GM21515 (cell line): ENCODE measurements around the gene XRCC5.
A peak's percentile ranks its signal among the peaks of the same experiment; 100 is the strongest.

ENCODE experiments used
- ATAC-seq: cut with Tn5 transposase; IDR thresholded peaks from one replicate; pipeline ENCODE4 v1.9.1; 2021; ENCODE audit not compliant: unreplicated experiment

XRCC5 gene

DNA sequence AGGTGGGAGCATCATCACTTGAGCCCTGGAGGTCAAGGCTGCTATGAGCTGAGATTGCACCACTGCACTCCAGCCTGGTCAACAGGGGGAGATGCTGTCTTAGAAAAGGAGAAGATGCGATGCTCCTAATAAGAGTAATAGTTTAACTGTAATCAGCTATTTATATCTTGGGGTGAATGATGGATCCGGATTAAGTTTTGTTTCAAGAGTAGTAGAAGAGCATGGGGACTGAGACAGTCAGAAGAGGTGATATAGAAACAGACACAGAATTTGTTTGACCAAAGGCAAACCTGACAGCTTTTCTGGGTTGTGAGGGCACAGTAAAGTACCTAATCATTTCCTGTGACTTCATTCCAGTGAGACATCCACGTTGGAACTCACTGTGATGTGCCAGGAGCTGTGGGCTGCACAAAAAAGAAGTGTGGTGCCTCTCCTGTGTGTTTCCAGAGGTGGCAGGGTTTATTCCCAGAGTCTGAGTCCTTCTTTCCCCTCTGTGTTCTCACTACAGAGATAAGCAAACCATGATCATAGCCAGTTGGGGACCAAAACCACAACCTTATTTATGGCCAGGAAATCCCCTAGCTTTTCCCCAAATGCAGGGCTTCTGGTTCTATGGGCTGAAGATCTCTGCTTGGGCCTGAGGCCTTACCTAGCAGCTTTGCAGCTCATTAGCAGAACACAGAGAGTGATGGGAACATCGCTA lies 113.7 kb downstream of the XRCC5 start:
- ATAC-seq = peak; percentile 57

DNA sequence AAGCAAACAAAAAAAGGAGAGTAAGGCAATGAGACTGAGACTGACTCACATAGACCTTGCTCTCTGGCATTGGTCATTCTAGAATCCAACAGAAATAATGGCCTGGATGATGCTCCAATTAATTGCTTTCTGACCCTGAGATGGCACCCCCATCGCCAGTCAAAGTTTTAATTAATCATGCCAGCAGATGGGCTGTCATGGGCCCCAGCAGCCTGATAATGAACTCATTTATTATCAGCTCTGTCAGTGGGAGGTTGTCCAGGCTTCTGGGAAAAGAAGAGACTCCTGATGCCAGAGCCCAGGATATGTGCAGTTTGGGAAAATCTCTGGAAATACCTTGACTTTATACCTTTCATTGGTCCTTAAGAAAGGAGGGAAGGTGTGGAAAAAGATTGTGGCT lies 115.2 kb downstream of the XRCC5 start:
- ATAC-seq = no peak

DNA sequence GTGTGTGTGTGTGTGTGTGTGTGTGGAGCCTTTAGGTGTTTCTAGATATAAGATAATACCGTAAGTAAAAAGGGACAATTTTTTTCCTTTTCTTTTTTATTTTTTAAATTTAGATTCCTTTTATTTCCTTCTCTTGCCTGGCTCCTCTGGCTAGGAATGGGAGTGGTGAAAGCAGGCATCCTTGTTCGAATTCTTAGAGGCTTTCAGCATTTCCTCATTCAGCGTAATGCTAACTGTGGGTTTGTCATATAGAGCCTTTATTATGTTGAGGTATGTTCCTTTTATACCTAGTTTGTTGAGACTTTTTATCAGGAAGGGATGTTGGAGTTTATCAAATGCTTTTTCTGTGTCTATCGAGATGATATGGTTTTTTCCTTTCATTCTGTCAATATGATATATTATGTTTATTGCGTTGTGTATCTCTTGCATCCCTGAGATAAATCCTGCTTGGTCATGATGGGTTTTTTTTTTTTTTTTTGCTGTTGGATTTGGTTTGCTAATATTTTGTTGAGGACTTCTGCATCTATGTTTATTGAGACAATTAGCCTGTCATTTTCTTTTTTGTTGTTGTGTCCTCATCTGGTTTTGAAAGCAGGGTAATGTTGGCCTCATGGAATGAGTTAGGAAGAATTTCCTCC lies 120.2 kb downstream of the XRCC5 start:
- no peak for ATAC-seq

DNA sequence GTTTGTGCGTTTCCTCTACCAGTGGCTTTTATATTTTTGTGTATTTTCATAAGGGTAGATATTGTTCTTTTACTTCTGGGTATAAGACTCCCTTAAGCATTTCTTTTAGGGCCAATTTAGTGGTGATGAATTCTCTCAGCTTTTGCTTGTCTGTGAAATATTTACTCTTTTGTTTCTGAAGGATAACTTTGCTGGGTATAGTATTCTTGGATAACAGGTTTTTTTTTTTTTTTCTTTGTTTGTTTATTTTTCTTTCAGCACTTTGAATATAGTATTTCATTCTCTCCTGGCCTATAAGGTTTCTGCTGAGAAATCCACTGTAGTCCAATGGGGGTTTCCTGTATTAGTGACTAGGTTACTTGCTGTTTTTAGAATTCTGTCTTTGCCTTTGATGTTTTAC lies 122.7 kb downstream of the XRCC5 start:
- ATAC-seq = no peak

DNA sequence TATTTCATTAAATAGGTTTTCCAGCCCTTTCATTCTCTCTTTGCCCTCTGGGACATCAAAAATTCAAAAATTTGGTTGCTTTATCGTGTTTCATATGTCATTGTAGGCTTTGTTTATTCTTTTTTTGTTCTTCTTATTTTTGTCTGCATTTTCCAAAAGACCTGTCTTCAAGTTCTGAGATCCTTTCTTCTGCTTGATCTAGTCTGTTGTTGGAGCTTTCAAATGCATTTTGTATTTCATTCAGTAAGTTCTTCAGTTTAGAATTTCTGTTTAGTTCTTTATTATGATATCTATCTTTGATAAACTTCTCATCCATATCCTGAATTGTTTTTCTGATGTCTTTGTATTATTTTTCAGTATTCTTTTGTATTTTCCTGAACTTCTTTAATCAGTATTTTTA lies 123.6 kb downstream of the XRCC5 start:
- ATAC-seq = no peak

DNA sequence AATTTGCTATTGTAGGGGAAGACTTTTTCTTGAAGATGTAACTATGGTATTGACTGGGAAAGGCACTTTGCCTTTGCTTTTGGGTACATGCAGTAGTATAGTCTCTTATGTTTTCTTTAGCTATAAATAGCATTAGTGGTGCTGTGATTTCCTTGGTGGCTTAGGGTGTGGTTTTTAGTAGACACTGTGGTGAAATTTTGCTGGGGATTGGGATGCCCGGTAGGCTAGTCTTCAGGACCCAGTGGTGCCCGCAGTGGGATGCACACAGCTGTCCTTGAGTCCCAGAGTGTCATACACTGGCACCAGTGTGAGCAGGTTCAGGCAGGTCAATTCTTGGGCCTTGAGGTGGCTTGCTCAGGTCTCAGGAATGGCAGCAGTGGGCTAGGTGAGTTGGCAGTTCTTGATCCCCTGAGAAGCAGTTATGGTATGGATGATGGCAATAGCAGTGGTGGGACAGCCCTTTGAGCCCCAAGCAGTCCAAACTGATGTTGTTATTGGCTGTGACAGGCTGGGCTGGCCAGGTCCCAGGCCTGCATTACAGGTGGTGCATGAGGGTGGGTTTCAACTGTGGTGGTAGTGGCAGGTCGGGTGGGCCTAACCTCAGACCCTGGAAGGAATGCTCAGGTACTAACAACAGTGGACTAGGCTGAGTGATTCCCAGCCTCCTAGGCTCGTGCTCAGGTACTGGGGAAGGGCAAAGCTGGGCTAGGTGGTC lies 124.3 kb downstream of the XRCC5 start:
- no peak for ATAC-seq

DNA sequence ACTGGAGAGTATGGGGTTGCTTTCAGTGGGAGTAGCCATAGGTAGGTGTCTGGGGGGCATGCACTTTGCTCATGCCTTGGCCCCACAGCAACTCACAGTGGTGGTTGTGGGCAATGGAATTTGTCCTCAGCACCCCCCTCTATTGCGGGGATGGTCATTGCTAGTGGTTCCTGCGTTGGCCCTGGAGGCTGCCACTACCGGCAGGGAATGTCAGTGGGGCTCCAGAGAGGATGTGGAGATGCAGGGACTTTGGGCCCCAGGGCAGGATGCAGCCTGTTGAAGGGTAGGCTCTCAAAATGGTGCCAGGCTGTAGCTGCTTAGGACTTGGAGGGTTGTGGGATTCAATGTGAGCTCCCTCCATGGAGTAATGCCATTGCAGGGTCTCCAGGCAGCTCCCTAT lies 125.0 kb downstream of the XRCC5 start:
- no peak for ATAC-seq

DNA sequence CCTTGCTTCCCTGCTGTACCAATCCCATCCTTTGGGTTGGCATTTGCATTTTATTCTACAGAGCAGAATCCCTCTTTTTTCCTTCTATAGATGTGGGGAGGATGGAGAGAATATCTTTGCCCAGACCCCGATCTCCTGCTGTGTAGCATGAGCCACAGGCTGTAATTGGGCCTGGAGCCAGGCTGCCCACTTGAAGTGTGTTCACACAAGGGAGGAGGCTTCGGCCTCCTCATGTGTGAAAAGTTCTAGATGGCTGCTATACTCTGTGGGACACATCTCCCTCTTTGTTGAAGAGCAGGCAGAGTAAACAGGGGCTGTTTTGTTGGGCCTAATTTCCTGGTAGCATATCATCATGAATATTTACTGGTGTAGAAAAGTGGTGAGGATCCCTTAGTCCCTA lies 126.3 kb downstream of the XRCC5 start:
- ATAC-seq = no peak

DNA sequence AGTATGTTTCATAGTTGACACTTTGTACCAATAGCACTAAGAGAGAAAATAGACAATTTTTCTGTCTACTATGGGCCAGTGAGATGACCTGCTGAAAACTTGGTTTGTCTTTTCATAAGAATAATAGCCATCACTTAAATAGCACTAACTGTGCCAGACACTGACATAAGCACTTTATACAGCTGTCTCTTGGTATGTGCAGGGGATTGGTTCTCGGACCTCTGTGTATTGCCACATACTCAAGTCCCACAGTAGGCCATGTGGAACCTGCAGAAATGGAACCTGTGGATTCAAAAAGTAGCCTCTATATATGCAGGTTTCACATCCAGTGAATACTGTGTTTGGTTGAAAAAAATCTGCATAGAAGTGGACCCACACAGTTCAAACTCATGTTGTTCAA lies 126.7 kb downstream of the XRCC5 start:
- no peak for ATAC-seq

DNA sequence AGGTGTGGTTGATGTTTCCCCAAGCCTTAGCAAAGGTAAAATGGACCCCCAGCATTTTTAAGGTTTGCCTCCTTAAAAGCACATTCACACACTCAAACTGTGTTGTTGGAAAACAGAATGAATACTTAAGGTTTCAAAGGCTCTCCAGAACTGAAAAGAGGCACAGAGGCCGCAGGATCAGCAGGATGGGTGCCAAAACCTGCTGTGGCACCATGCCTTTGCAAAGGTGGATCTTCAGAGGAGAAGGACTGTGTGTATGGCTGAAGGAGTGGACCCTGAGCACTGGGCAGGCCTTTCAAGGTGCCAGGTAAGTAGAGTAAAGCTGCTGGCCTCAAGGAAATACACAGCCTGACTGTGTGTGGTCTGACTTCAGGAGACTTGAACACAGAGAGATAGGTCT lies 127.3 kb downstream of the XRCC5 start:
- ATAC-seq = no peak

DNA sequence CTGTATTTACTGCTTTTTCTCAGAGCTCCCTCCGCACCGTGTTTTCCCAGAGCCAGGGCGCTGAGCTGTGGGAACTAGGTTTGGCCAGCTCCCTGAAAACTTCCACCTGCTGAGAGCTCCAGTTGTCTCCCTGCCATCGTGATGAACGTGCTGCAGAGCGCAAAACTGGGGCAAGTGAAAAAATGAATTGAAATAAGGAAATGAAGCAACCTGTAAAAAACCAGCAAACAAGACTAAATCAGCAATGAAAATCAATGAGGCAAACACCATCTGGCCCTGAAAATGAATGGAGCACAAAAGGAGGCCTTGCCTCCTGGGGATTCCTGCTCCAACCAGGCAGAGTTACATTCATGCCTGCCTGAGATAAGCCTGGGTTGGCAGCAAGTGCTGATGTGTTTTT lies 133.2 kb downstream of the XRCC5 start:
- no peak for ATAC-seq

DNA sequence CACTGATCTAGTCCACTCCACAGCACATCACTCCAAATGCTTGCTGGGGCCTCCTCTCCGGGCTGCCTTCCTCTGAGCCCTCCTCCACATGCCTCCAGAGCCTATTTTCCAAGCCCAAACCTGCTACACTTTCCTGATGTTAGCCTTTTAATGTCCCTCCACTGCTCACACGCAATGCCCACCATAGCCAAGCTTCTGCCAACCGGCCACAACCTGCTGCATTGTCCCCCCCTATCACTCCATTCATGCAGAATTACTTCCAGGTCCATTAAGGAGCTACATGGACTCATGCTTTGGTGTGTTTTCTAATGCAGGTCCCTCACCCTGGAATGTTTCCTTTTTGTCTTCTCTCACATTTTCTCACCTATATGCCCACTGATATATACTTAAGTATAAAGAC lies 133.9 kb downstream of the XRCC5 start:
- no peak for ATAC-seq

DNA sequence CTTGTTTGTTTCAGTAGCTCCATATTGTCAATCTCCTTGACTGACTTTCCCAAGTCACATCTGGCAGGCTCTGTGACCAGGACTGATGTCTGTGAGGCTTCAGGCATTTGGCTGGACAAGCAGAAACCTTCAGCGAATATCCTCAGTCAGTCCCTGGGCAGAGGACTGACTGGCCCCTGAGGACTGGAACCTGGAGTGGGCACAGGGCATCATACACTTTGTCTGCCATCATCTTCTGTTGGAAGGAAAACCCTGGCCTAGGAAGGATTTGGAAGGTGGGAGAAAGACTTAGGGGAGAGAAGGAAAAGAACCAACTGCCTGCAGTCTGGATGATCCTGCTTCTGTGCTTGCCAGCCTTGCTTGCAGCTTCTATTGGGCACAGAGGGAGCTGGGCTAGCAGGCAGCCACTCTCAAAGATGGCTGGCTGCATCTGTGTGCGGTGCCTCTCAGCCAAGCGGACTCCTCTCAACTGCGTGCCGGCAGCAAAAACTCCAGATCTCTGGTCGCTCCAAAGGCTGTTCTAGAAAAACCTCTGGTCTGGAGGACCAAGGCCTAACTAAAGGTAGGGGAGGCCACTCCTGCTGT lies 136.3 kb downstream of the XRCC5 start:
- no peak for ATAC-seq

DNA sequence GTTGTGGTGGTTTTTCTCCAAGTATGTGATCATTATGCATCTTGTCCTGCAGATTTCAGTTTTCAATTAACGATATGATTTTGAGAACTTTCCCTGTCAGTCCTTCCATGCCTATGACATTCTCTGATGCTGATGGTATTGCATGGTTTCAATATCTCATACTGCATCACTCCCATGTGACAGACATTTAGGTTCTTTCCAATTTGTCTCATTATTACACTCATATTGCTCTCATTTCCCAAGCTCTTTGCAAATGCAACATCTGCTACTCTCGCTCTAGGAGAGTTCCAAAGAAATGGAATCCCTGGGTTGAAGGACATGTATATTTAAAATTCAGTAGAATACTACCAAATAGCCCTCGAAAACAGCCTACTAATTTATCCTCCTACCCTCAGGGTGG lies 137.6 kb downstream of the XRCC5 start:
- no peak for ATAC-seq
